Mucosa of gallbladder (tissue), 1 donor: Measurements from ENCODE around the gene C17orf113. TPM values are rescaled to one million over a fixed set of nuclear protein-coding genes. Genes with fewer than 3 reads are reported as not detected.

Experiments
- DNase-seq: peaks from one replicate; pipeline ENCODE4 v3.0.0-alpha.2; 2020; ENCODE audit warnings: low spot score
- total RNA-seq: library from RNA; stranded (reverse); gene quantifications from one replicate; pipeline ENCODE4 v1.2.1, GENCODE V29; 2021
- donor health status: DM: no; HTN: no; CAD: no.

C17orf113 gene
- 1.6 TPM for total RNA-seq

GRCh38 chr17:42050393-42051012 lies at the start of gene C17orf113:
C17orf113 (minus strand) TSS chr17:42050601; CDS start chr17:42043376, 7,225 bp downstream.
- peak; percentile 42 for DNase-seq

DNA sequence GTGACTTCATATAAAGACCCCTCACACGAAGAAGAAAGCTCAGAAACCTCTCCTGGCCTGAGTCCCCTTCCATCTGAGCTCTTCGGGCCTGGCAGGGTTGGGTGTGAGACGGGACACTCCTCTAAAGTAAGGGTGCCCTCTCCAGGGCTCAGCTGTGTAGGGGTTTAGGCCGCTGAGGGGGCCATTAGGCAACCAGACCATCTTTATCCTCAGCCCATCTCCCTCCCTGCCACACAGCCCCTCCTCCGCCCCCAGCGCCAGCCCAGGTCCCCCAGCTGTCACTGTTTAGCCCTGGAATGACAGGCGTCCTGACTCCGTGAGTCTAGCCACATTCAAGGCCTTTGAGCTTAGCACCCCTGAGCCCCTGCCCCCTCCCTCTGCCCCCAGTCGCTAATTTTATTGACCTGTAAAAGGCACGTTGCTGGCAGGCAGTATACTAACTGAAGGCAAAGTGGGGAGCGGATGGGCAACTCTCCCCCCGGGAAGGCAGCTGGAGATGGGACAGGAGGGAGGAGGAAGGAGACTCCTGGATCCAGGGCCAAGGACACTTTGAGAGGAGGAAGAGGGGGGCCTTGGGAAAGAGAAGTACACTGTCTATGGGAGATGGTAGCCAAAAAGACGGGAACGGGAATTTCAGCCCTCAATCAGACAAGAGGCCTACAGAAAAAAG lies 48.5 kb upstream of the C17orf113 start:
- no peak for DNase-seq

DNA sequence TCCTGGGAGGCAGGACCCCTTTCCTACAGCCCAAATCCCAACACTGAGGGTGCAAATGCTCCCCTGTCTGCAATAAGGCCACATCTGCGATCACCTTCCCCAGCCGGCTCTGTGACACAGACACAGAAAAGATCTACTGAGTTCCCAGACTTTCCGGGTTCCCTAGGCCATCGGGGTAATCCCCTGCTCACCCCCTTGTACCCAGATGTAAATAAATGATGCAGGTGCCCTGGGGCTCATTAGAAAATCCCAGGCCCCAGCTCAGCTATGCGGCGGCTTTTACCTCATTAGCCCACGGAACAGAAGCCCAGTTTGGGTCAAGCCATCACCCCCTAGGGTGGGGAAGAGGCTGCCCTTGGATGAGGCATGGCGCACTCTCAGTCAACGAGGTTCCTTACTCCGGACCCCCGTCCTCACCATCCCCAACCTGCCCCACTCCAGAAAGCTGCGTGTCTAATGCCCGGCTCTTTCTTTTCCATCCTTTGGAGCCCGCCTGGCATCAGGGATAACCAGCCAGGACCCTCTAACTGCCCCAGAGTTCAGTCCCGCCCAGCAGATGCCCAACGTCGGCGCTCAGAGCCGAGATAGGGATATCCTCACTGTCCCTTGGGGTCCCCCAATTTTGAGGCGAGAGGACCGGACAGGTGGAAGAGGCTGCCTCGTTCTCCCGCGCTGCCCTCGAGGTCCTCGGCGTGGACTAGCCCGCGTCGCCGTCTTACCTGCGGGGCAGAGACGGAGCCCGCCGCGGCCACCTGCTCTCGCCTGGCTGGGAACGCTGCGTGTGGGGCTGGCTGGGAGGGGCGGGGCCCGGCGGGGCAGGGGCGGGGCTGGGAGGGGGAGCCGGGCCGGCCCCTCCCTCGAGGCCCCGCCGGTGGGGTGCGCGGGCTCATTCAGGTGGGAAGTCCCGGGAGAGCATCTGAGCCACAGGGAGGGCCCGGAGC lies 47.6 kb upstream of the C17orf113 start, which contains the start of gene ZNF385C:
Gene ZNF385C, minus strand, starts transcription at position 783 of the 941 bp plus-strand sequence. CDS start 35,417 bp downstream, outside the sequence.
- no peak for DNase-seq

DNA sequence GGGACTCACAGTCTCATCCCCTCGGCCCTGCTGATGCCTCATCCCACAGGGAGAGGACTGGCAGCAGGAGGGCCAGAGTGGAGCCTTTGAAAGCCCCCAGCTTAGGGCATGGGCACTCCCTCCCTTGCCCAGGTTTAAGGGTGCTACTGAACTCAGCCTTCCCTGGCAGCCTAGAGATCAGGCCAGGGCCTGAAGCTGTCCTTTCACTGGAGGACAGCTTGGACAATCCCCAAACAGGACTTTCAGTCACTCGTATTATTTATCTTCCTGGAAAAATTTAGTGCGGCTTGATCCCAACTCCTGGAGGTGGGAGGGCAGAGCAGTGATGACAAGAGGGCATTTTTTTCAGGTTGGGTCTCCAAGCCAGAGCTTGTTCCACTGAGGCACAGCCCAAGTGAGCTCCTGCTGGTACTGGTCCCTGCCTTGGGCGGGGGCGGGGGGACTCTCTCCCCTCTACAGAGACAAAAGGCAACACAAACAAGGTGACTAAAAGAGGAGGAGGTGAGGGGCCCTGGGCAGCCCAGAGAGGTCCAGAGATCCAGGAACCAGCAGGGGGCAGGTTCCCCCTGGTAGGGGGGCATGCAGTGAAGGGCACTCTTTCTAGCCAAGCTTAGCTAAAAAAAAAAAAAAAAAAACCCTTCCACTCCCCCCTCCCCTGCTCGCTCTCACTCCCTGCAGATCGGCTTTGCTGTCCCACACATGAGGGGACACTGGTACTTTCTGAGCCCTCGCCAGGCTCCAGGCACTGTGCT lies 46.1 kb upstream of the C17orf113 start:
- DNase-seq: no peak

DNA sequence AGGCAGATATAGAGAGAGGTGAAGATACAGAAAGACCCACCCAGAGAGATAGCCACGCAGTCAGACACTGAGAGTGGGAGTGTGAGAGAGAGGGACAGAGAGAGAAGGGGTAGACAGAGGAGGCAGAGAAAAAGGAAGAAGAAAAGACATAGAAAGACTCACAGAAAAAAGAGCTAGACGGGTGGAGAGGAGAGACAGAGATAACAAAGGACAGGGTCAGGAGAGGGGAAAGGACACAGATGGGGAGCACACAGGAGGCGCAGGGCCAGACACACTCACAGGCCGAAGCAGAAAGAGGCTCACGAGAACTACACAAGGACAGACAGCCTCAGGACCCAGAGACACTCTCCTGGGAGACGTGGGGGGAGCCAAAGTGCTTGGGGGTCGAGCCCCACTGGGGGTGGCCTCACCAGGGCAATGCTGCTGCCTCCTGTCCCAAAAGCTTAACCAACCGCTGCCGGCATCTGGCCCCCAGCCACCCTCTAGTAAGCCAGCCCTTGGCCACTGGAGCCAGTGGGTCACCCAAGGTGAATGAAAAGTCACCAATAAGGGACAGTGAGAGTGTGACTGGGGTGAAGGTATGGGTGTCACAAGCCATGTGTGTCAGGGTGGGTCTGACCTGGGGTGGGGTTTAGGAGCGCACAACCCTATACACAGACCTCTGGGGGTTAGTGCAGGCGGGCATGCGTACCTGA lies 44.1 kb upstream of the C17orf113 start:
- DNase-seq: no peak

- DNase-seq: no peak
These were observed 42.5 kb upstream of the C17orf113 start for GRCh38 chr17:42092939-42093338.

GRCh38 chr17:42090964-42091790 lies 40.8 kb upstream of the C17orf113 start:
- no peak for DNase-seq

- DNase-seq: no peak
These were observed 38.3 kb upstream of the C17orf113 start for GRCh38 chr17:42088736-42089135.

GRCh38 chr17:42087736-42088705 lies 37.6 kb upstream of the C17orf113 start:
- no peak for DNase-seq

DNA sequence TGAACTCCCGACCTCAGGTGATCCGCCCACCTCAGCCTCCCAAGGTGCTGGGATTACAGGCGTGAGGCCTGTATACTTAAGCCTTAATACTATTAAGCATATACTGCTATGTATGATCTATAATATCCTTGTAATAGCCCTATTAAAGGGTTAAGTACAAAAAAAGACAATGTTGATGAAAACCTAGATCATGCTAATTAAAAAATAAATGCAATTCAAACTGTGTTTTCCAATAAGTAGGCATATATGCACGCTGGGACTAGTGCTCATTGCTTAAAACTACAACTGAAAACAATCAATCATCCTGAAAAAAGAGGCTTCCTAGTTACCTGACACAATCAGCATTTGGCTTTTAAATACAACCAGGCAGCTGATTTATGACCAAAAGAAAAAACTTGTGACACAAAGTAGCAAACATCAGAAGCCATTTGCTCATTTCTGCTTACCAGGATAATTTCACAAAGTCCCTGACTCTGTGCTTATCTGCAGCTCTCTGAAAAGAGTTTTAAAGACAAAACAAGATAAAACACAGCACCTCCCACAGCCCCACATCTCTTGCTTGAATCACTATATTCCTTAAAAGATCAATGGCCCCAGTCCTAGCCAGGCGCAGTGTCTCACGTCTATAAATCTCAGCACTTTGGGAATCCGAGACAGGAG lies 36.8 kb upstream of the C17orf113 start:
- DNase-seq: no peak

GRCh38 chr17:42081516-42082129 lies 31.2 kb upstream of the C17orf113 start:
- no peak for DNase-seq

GRCh38 chr17:42079541-42079940 lies 29.1 kb upstream of the C17orf113 start:
- DNase-seq: no peak

DNA sequence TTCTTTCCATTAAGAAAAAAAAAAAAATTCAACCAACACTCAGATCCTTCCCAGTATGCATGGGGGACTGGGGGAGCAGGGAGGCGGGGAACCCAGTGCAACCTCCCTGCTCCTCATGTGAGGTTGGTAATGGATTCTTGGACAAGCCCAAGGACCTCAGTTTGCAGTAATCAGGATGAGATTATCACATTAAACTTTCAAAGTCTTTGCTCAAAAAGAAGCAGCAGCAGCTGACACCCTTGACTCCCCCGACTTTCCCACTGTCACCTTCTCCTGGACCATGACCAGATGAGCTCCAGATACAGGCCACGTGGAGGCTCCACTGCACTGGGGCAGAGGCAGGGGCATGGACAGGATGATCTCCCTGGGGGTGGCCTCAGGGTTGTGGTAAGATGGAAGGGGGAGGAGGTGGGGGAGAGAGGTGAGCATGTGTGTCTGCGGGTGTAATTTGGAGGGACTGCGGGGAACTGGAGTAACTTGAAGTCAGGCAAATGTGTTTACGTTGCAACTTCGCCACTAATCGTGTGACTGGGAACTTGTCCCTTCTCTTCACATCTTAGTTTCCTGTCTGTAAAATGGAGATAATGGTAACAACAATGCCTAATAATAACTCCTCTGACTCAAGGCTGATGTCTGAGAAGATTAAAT lies 28.1 kb upstream of the C17orf113 start:
- no peak for DNase-seq

- no peak for DNase-seq
These were observed 27.4 kb upstream of the C17orf113 start for GRCh38 chr17:42077755-42078154.

DNA sequence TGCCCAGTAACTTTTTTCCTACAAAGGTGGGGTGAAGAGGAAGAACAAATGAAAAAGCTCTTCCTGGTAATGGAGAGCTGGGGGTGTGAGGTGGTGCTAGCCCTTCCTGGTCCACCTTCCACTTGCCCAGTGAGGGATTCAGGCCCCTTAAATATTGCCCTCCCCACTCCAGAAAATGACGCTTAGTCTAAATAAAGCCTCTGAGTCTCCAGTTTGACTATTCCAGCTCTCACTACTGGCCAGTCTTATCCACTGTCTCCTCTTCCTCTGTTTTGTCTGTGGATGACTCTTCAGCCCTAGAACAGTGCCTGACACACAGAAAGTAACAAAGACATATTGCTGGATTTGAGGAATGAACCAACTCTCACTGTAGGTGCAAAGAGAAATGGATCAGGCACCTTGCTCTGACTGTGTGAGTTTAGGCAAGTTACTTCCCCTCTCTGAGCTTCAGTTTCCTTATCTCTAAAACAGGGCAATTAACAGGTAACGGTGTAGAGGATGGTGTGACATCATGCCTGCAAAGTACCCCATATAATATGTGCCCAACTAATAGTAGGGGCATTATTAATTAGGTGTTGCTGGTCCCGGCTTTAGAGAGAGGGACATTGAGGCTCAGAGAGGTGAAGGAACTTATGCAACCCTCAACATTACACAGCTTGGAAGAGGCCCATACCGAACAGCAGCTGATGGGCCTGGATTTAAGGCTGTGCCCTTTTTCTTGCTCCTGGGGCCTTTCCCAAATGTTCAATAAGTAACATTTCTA lies 26.6 kb upstream of the C17orf113 start:
- no peak for DNase-seq

DNA sequence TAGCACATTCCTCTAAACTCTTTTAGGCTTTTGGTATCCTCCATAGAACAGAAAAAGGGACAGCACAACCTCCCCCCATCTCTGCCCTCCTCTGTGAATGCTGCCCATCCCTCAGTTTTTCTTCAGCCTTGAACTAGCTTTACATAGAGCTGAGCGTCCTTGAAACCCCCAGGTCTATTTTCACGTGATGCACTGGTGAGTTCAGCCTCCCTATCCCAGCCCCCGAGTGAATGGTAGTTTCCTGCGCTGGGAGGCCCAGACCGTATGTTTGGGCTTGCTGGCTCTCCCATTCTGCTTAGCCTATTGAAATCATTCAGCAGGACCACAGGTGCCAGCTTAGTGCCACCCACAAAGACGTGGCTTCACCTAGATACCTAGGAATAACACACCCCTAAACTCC lies 25.4 kb upstream of the C17orf113 start:
- DNase-seq: no peak
